GM19238 (cell line): ENCODE data around the gene FBXW11.
"Not testable (repeated sequence)": the region's sequence is repeated elsewhere in the genome, so short reads cannot be mapped to it uniquely, and the experiment has no call there.

Source experiments
- DNase-seq: peaks from one replicate; pipeline ENCODE4 v3.0.0; 2011; ENCODE audit warnings: low spot score; ENCODE audit not compliant: insufficient read length

The FBXW11 gene

GRCh38 chr5:171954721-171955120 lies 51.7 kb downstream of the FBXW11 start:
- no peak for DNase-seq

DNA sequence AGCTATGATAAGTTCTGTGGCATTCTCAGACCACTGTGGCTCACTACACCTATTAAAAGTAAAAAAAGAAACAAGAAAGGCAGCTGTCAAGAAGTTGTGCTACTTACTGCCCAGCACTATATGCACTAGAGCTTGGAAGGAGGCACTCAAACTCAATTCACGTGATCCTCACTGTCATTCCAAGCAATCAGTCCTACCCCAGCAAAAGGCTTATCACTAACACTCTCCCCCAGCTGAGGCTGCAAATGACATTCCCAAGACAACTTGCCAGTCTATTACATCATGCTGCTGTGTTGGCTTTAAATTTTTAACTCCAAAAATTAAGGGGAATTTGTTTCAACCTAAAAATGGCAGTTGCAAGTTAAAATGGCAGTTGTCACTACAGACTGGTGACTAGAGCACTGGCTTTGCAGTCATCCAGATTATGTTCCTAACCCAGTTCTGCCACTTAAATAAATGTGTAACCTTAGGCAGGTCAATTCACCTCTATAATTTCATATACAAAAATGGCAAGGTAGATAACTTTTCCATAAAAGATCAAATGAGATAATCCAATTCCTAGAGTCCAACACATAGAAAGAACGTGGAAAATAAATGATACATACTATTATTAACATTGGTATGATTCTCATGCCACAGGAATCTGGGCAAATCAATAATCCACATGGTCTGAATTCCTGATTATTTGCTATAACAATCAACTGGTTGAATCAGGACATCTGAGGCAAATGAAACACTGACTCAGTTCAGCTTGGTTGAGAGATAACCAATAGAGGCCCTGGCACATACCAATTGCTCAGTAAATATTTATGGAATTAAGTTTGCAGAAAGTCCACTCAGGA lies 52.4 kb downstream of the FBXW11 start:
- DNase-seq, result no peak

GRCh38 chr5:171952021-171952420 lies 54.4 kb downstream of the FBXW11 start:
- DNase-seq, result no peak

- no peak for DNase-seq
Observed at GRCh38 chr5:171951218-171951617, 55.2 kb downstream of the FBXW11 start.

GRCh38 chr5:171946000-171946781 lies 60.2 kb downstream of the FBXW11 start:
- no peak for DNase-seq

GRCh38 chr5:171945476-171945875 lies 61.0 kb downstream of the FBXW11 start:
- no peak for DNase-seq

DNA sequence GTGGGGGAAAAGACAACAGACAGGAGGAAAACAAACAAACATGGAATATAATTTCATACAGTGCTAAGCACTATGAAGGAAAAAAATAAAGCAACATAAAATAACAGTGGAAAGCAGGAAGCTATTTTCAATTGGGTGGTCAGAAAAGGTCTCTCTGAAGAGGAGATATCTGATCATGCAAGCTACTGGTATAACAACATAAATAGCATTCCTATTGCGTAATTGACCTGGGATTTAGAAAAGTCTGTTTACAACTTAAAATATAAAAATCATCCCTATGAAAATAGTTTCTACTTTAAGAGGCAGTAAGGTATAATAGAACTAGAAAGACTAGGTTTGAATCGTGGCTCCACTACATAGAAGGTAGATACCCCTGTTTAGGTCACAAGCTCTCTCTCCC lies 61.4 kb downstream of the FBXW11 start:
- no peak for DNase-seq

DNA sequence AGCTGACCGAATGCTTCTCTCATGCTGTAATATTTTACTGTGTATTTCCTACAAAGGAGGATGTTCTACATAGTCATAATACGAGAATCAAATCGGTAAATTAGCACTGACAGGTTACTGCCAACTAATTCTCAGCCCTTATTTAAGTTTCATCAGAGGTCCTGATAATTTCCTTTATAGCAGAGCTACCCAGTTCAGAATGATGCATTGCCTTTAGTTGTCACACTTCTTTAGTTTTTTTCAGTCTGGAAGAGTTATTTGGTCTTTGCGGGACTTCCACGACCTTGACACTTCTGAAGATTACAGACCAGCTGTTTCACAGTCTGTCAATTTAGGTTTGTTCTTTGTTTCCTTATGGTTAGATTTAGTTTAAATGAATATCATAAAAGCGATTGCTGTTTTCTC lies 64.3 kb downstream of the FBXW11 start:
- not testable (repeated sequence) for DNase-seq

DNA sequence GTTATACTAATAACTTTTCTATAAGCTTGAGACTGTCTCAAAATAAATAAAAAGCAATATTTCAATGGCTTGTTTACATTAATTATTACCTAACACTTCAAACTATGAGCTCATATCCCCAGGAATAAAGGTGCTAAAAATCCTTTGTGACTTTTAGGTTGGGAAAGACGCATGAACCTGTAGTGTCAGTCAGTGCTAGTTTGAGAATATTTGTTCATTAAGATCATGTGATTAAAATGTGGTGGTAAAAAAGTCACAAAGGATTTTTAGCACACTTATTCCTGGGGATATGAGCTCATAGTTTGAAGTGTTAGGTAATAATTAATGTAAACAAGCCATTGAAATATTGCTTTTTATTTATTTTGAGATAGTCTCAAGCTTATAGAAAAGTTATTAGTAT lies 64.8 kb downstream of the FBXW11 start:
- not testable (repeated sequence) for DNase-seq

DNA sequence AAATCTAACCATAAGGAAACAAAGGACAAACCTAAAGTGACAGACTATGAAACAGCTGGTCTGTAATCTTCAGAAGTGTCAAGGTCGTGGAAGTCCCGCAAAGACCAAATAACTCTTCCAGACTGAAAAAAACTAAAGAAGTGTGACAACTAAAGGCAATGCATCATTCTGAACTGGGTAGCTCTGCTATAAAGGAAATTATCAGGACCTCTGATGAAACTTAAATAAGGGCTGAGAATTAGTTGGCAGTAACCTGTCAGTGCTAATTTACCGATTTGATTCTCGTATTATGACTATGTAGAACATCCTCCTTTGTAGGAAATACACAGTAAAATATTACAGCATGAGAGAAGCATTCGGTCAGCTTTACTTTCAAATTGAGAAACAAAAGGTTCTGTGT lies 65.2 kb downstream of the FBXW11 start:
- not testable (repeated sequence) for DNase-seq

GRCh38 chr5:171939951-171940350 lies 66.5 kb downstream of the FBXW11 start:
- no peak for DNase-seq

GRCh38 chr5:171938358-171938757 lies 68.1 kb downstream of the FBXW11 start:
- no peak for DNase-seq

DNA sequence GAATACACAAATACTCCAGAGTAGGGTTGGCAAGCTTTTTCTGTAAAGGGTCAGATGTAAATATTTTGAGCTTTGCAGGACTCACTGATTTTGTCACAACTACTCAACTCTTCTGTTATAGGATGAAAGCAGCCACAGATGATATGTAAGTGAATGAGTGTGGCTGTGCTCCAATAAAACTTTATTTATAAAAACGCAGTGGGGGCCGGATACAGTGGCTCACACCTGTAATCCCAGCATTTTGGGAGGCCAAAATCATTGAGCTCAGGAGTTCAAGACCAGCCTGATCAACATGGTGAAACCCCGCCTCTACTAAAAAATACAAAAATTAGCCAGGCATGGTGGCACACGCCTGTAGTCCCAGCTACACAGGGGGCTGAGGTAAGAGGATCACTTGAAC lies 69.1 kb downstream of the FBXW11 start:
- DNase-seq, result no peak

GRCh38 chr5:171934586-171934985 lies 71.9 kb downstream of the FBXW11 start:
- DNase-seq, result no peak

DNA sequence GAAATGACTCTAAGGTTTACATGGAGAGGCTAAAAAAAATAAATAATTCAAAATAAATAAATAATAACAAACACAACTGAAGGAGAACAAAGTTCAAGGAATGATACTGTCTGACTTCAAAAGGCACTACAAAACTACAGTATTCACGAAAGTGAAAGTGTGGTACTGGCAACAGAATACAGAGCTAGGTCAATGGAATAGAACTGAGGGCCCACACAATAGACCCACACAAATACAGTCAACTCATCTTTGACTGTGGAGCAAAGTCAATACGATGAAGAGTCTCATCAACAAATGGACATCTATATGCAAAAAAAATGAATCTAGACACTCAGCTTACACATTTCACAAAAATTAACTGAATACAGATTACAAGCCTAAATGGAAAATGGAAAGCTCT lies 75.3 kb downstream of the FBXW11 start:
- DNase-seq, result no peak

- no peak for DNase-seq
Observed at GRCh38 chr5:171927345-171927941, 79.0 kb downstream of the FBXW11 start.

GRCh38 chr5:171926311-171926710 lies 80.1 kb downstream of the FBXW11 start:
- no peak for DNase-seq

GRCh38 chr5:171924493-171925122 lies 81.8 kb downstream of the FBXW11 start:
- DNase-seq, result no peak

DNA sequence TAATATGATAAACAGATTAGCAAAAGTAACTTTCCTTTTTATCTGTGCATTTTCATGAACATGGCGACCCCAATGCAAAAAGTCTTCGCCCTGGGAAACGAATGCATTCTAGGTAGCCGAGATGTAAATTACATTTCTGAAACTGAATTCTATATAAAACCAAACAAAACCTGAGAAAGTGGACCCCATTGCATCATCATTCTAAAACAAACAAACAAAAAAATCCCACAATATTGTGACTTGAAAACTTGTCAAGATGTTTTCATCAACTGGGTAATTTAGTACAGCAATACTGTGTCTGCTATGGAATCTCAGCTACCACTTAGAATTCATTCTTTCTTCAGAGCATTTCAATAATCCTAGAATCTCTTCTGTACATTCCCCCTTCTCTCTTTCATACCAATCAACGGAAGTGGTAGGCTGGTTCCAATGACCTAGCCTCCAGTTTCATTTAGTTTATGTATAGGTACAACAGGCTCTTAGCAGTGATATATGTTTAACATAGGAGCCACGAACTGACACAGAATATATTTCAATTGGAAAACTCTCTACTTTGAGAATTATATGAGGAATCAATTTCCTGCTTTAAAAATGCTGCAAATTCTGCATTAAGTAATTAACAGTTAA lies 85.6 kb downstream of the FBXW11 start:
- DNase-seq, result no peak

GRCh38 chr5:171915700-171916099 lies 90.7 kb downstream of the FBXW11 start:
- DNase-seq, result not testable (repeated sequence)

DNA sequence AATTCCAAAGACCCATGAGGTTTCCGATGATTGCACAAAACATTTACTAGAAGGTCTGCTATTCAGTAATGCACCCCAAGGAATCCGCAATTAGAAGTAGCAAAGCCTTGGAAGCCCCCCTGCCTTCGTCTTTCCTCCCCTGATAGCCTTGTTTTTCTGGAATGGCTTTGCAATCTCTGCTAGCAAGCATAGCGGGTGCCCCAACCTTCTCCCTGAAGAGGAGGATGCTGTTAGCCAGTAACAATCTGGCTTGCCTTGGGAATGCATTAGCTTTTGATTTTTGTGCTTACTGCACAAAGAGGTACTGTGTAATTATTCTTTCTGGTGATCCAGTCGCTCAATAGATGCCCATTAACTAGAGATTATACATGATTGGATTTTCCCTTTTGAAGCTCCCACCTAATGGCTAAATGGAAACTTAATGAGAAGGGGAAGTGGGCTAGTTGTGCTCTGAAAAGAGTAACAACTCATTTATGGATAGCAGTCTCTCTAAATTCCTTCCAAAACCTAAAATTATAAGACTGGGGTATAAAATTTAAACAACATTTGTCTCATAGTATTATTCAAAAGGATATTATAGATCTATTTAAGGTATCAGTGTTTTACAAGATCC lies 91.6 kb downstream of the FBXW11 start:
- DNase-seq, result no peak
